Left renal cortex interstitium (tissue), 4 donors: ENCODE results near the gene PCDH9. TPM values are rescaled to one million over a fixed set of nuclear protein-coding genes. Genes with fewer than 3 reads are reported as not detected.
"Not testable (repeated sequence)": the region's sequence is repeated elsewhere in the genome, so short reads cannot be mapped to it uniquely, and the experiment has no call there.

Experiments used
- DNase-seq, 4 donors: peaks; one replicate each; pipeline ENCODE4 v3.0.0-alpha.2; 2013; ENCODE audit warnings: low read depth in 4 of 4, low spot score in 2 of 4, missing footprints in 1 of 4
- polyA plus RNA-seq, 4 donors: library from polyadenylated mRNA; unstranded; fragments of 120-200 nt; gene quantifications; one replicate each; pipeline ENCODE4 v1.2.1, GENCODE V29; 2013; ENCODE audit not compliant: insufficient read length in 4 of 4

Gene PCDH9
- polyA plus RNA-seq, 4 donors = 12.9 to 16.1 (median 13.7) TPM

DNA sequence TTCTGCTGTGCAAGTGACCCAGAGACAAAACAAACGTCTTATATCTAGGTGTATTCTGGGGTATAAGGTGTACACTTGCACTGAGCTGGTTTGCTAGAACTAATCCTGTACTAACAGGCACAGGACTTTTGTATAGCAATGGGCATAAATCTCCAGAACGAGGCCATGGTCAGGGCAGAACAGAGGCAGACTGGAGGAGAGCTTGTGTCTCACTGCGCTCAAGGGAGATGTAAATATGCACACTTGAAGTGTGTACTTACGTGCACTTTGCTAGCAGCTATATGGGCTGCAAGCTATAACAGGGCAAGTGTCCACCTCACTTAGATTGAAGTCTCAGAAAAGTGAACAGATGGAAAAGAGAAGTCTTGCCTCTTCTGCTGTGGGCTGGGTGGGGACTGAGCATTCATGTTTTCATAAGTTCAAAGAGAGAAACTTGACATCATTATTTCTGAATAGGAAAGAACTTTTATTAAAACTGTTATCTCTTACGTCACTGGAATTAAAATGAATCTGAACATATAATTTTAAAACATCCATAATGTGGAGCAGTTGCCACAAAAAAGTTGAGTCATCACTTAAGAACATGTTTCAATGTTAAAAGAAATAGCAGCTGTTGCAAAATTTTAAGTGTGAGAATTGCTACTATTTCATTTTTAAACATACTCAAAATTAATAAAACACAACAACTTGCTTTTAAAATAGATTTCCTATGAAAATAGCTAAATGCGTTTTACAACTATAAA is 888.3 kb downstream of the PCDH9 start:
- DNase-seq = no peak

DNA sequence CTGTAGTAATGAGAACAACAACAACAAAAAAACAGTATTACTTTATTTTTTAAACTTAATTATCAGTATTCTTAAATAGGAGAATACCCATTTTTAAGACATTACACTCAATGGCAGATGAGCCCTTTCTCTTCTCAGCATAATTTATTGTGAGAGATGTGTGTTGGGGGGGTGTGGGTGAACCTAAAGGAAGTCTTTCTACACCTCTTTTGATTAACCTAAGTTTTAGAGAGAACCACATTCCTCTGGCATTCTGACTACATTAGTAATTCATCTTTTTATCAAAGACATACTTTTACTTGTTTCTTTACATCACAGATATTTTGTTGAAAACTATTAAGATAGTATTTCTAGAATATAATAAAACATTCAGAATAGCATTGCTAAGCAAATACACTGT is 890.9 kb downstream of the PCDH9 start:
- no peak for DNase-seq

DNA sequence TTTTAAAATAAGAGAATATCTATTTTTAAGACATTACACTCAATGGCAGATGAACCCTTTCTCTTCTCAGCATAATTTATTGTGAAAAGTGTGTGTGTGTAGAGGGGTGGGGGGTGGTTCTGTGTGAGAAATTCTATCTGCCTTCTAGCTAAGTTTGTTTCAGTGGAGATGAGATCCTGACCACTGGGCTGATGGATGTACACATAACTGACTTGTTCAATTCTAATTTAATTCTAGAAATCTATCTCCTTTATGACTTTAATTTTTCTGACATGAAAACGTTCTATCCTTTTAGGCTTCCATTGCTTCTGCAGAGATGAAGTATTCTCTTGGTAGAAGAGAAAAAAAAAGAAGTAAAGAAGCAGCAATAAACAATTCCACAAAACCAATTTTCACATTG is 891.6 kb downstream of the PCDH9 start:
- DNase-seq = no peak

DNA sequence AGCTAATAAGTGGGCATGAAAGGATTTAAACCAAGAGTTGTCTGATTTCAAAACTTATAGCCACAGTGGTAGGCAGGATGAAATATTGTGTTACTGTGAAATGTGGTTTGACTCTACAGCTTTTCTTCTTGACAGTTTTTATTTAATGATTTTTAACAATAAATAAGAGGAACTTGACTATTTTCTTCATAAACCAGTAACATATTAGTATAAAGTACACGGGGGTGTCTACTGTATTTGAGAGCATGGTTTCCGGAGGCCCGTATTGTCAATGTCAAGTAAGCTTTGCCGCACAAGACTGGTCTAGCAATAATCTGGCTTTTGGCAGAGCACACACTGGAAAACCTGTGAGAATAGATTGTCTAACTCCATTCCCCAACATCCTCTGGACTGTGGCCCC is 894.5 kb downstream of the PCDH9 start:
- no peak for DNase-seq

DNA sequence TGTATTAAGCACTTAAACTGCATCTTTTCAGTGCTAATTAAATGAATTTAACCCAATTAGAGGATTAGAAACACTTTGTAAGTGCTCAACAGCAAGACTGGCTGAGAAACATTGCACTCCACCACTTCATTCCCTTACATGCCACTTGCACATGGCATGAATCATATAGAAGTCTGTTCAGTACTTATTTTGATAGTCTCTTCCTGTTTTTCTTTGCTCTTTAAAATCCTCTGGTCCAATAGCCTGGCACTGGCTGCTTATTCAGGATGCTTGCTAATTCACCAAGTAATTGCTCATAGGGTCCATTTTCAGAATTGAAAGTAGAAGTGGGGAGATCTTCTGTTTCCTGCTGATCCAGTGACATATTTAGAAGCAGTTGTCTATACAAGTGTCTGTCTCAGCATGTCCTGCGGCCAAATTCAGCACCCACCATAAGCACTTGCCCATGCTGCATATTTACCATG is 900.1 kb downstream of the PCDH9 start:
- no peak for DNase-seq

DNA sequence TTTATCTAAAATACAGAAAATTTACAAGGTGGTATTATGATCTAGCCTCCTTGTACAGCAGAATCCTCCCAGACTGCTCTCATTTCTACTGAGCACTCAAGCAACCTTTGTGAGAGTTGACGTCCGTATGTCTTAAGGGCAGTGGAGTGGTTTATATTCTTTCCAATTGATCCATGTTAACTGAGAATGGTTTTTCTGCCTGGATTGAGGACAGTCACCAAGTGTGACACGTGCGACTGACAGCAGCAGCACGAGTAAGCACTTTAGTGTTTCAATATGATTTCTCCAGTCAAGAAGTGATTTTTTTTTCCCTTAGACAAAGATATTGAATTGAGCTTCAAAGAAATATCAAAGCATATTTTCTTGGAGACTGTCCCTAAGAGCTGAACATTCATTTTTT is 901.7 kb downstream of the PCDH9 start:
- DNase-seq = no peak

DNA sequence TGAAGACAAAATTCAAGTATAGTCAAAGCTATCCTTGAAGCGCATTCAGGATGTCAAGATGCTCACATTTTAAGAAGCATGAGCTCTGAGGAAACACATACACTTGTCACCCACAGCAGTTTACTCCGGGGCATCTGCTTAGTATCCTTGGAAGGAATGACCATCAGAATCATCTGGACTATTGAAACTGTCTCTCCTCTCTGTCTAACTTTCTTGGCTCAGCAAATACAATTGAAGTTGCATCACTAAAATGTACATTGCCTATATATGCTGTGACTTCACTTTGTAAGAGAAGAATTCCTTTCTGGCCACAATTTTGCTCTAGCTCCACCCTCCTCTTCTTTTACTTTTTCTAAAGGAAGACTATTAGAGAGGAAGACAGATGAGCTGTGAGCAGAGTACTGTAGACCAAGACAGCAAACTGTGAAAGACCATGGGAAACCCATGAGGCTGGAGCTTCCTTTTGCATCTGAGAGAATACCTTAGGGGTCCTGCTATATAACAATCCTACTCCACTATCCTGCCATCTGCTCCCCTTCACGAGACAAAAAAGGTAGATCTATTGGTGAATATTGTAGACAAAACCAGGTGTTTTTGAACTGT is 906.3 kb downstream of the PCDH9 start:
- no peak for DNase-seq

DNA sequence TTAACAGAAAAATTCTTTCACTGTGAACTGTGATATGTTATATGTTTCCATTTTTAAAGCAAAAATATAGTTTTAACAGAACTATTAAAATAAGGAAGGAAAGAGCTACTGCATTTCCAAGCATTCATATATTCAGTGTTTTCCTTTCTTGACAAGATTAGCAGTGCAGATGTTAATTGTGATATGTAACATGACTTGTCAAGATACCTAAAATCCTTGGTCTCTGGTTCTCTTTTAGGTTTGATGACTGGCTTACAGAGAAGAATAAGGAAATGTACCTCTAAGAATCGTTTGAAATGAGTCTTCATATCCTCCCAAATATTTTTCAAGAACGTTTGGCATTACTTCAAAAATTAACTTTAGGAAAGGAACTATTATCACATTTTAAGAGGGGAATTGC is 907.2 kb downstream of the PCDH9 start:
- no peak for DNase-seq

DNA sequence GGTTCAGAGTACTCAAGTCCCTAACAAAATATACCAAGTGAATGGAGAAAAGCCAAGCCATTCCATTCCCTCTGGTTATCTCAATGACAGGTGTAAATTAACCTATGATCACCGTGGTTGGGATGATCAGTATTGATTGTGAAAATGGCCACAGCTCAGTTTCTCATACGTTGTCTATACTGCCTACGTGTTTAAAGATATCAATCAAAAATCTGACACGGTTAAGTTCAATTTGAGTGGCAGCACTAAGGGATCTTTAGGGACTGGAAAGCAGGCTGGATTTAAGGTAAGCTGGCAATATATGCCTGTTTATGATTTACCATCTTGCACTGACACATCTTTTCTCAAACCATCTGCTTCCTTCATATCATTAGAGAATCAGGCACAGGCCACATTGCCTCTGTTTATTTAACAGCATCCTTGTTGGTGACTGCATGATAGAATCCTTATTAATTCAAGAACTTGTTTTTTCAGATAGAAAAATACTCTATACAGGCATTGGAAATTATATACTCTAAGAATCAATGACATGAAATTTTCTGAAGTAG is 907.9 kb downstream of the PCDH9 start:
- DNase-seq = no peak

DNA sequence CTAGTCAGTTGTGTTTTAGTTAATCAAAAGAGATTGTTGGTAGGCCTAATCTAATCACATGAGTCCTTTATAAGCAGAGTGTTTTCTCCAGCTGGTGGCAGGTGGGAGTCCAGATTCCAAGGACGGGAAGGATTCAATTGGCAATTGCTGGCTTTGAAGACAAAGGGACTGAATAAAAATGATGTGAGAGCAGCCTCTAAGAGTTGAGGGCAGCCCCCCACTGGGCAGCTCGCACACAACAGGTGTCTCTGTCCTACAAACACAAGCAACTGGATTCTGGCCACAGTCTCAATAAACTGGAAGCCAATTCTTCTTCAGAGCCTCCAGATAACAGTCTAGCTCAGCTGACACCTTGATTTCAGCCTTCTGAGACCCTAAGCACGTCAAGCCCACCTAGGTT is 915.2 kb downstream of the PCDH9 start:
- no peak for DNase-seq

DNA sequence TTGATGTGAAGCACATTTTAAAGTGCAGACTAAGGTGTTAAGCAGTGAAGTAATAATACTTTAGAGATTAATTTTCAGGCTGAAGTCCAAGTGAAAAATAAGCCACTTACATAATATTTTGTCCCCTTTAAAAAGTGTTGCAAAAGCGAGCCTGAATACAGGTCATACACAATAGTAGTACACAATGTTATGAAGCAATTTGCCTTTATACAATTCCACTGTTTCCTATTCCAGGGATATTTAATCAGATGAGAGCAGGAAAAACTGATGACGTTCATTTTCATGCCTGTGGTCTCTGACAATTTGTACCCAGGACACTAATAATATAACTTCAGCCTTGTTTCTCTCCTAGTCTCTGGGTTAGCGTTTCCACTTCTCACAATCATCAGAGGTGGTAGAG is 916.7 kb downstream of the PCDH9 start:
- DNase-seq = no peak

DNA sequence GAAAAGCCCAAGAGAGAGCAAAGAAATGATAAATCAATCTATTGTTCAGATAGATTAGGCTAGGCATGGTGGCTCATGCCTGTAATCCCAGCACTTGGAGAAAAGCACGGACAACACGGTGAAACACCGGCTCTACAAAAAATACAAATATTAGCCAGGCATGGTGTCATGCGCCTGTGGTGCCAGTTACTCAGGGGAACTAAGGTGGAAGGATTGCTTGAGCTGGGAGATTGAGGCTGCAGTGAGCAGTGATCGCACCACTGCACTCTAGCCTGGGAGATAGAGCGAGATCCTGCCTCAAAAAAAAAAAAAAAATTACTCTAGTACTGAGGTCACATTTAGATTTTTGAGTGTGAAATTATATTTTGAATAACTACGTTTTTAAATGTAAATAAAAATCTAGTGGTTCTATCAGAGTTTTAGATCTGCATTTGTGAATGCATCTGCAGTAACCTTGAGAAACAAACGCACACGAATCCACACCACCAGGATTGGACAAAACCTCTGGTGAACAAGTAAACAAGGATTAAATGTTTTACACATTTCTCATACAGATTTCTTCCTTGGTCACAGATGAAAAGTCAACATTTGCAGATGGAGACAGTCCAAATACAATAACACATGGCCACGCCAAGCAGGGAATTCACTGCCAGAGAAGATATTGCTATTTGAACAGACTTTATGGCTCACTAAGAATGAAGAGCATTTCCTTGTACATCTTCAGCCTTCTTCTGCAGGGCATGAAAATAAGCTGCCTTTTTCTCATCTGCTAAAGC is 917.6 kb downstream of the PCDH9 start:
- no peak for DNase-seq

DNA sequence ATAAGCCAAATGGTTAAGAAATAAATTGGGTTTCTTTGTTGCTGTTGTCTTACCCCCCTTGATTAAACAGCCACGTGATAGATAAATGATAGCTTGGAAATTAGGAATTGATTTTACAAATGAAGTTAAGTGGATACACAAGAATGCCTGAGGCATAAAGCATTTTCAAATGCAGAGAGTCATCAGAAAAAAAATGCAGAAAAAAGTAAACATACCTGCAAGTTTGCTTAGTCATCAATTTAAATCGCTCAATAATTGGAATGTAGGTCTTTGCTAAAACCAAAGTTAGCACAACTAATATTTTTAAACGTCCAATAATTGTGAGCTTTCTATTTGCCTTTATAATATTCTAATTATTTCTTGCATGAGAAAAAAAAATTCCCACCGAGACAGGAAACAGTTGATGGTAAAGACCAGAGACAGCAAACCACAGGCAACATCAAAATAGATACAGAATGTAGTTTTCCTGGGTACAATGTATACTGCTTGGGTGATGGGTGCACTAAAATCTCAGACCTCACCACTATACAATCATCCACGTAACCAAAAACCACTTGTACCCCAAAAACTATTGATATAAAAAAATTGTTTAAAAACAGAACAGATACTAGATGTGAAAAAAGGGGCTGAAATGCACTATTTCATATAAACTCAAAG is 924.0 kb downstream of the PCDH9 start:
- DNase-seq = no peak

DNA sequence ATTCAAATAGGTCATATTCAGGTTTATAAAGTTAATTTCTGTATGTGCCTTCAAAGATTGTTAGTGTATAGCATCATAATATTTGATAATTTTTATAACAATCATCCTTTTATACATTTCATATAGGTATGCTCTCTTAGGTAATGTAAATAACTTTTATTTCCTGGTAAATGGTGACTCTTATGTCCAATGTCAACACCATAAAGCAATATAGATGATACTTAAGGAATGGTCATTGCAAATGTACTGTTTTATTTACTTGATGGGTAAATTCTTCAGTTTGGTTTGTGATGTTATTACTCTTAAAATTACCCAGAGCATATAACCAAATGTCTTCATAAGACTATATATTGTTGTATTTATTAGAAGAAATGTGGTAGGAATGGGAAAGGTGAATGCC is 928.7 kb downstream of the PCDH9 start:
- DNase-seq = no peak

DNA sequence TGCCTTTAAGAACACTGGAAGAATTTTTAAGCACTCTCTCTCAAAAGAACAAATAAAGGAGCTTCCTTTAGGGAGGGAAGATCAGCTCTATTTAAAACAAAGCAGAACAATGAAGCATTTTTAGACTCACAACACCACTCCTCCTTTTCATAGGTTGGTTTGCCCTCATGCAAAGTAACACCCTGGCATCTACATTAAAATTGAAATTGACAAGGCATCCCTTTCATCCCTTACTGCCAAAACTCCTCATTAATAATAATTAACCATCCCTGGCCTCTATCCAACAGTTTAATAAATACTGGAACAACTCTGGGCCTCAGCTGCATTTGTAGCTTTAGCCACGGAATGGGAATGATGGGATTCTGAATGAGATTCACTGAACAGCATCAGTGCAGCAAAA is 929.1 kb downstream of the PCDH9 start:
- no peak for DNase-seq

DNA sequence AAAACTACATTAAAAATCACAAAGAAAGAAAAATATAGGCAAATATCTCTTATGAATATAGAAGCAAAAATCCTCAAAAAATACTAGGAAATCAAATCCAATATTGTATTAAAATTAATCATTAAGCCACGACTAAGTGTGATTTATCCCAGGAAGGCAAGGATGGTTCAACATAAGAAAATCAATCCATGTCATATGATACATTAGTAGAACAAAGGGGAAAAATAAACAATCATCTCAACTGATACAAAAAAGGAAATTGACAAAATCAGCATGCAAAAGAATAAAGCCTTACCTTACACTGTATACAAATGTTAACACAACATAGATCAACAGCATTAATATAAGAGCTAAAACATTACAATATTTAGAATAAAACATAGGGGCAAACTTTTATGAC is 933.3 kb downstream of the PCDH9 start:
- DNase-seq = no peak

DNA sequence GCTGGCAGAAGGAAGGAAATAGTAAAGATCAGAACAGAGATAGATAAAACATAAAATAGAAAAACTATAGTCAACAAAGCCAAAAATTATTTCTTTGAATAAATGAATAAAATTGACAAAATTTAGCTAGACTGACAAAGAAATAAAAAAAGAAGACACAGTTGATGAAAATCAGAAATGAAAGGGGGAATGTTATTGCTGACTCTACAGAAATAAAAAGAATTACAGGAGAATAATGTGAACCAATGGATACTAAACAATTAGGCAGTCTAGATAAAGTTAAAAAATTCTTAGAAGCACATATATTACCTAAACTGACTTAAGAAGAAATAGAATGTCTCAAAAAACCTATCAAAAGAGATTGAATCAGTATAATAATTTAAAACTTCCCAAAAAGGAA is 933.8 kb downstream of the PCDH9 start:
- no peak for DNase-seq

DNA sequence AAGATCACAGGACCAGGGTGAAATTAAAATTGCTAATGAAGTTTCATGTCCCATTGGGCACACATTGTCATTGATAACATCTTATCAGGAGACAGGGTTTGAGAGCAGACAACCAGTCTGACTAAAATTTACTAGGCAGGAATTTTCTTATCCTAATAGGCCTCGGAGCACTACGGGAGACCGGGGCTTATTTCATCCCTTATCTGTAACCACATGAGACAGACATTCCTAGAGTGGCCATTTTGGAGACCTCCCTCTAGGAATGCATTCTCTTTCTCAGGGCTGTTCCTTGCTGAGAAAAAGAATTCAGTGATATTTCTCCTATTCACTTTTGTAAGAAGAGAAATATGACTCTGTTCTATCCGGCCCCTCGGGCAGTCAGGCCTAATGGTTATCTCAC is 943.3 kb downstream of the PCDH9 start:
- DNase-seq = not testable (repeated sequence)

DNA sequence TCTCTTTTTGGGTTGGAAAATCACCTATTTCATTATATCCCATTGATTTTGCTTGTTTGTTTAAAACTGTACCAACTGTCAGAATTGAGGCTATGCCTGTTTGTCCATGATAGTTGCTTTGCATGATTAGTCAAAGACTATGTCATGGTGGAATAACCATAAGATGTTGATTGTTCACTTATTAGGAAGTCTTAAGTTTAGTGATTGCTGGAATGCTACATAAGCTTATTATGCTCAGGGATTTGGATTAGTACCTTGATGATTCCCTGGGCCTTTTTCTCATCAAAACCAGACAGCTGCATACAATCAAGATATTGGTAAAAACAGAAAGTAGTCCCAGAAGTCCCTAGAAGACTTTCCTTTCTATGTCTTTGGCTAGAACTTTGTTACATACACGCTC is 954.7 kb downstream of the PCDH9 start:
- no peak for DNase-seq

DNA sequence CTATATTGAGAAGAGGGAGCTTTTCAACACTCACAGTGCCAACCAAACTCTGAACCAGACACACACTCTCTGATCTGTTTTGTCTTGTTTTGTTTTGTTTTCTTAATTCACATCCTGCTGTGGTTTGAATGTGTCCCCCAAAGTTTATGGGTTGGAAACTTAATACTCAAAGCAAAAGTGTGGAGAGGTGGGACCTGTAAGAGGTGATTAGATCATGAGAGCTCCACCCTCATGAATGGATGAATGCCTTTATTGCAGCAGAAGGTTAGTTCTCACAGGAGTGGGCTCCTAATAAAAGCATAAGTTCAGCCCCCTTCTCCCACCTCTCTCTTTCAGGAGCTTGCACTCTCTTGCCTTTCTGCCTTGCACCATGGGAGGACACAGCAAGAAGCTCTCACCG is 957.1 kb downstream of the PCDH9 start:
- DNase-seq = no peak

DNA sequence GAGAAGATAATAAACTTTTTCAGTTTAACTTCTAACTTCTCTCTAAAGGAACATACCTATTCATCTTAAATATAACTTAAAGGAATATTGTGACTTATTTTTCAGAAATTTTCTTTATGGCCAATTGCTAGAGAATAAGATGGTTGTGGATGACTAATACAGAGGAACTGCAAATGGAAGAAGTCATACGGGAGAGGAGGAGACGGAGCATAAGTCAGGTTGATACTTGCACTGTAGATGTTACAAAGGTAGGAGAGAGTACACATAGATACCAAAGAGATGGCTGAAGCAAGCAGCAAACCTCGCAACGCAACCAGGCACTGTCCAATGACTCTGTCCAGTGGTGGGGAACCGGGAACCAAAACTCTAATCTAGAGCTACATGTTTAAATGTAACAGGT is 963.4 kb downstream of the PCDH9 start:
- DNase-seq = no peak
